NCI-H1092 treated with DMSO at 0.1 percent for 48 hours (cell line): Measurements from ENCODE around the gene DYRK3.
"Not testable (repeated sequence)": the region's sequence is repeated elsewhere in the genome, so short reads cannot be mapped to it uniquely, and the experiment has no call there.

Source experiments
- DNase-seq: peaks from one replicate; lab custom pipeline; 2025; lab: John Stamatoyannopoulos, UW

DYRK3 gene

GRCh38 chr1:206631085-206631509 lies 4.2 kb upstream of the DYRK3 start:
- peak; percentile 90 for DNase-seq

GRCh38 chr1:206633708-206634121 lies 1.6 kb upstream of the DYRK3 start:
- DNase-seq = no peak

- peak; percentile 89 for DNase-seq
Observed at GRCh38 chr1:206634365-206635079, 814 bp upstream of the DYRK3 start.

DNA sequence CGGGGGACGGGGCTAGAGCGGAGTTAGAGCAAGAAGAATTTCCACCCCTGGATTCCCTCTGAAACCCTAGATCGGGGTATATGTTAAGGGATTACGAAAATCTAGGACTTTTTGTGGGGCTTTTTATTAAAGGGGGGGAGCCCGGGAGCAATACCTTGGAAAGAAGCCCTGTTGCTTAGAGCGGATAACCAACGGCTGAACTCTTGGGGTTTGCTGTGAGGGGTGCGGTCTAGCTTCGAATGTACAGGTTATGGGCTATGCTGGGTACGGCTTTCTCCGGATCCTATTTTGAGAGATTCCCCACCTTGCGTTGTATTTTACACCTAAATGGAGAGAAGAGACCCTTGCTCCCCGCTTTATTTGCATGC lies 626 bp downstream of the DYRK3 start:
- DNase-seq = peak; percentile 65

- DNase-seq = no peak
Observed at GRCh38 chr1:206636671-206637070, 1.3 kb downstream of the DYRK3 start.

GRCh38 chr1:206637605-206638004 lies 2.3 kb downstream of the DYRK3 start:
- DNase-seq = no peak

GRCh38 chr1:206642074-206642473 lies 6.7 kb downstream of the DYRK3 start:
- not testable (repeated sequence) for DNase-seq

- DNase-seq = no peak
Observed at GRCh38 chr1:206643118-206643698, 7.9 kb downstream of the DYRK3 start.

- no peak for DNase-seq
Observed at GRCh38 chr1:206646504-206646903, 11.2 kb downstream of the DYRK3 start.

DNA sequence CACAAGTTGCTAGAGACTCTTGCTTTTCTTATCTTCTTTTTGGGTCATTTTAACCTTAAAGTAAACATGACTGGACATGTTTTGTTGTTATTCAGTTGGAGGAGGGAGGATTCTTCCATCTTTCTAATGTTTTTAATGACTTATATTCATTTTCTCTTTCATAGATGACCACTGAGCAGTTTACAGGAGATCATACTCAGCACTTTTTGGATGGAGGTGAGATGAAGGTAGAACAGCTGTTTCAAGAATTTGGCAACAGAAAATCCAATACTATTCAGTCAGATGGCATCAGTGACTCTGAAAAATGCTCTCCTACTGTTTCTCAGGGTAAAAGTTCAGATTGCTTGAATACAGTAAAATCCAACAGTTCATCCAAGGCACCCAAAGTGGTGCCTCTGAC lies 11.9 kb downstream of the DYRK3 start:
- DNase-seq = no peak

- DNase-seq = no peak
Observed at GRCh38 chr1:206649261-206649921, 14.1 kb downstream of the DYRK3 start.

GRCh38 chr1:206651014-206651413 lies 15.7 kb downstream of the DYRK3 start:
- no peak for DNase-seq

DNA sequence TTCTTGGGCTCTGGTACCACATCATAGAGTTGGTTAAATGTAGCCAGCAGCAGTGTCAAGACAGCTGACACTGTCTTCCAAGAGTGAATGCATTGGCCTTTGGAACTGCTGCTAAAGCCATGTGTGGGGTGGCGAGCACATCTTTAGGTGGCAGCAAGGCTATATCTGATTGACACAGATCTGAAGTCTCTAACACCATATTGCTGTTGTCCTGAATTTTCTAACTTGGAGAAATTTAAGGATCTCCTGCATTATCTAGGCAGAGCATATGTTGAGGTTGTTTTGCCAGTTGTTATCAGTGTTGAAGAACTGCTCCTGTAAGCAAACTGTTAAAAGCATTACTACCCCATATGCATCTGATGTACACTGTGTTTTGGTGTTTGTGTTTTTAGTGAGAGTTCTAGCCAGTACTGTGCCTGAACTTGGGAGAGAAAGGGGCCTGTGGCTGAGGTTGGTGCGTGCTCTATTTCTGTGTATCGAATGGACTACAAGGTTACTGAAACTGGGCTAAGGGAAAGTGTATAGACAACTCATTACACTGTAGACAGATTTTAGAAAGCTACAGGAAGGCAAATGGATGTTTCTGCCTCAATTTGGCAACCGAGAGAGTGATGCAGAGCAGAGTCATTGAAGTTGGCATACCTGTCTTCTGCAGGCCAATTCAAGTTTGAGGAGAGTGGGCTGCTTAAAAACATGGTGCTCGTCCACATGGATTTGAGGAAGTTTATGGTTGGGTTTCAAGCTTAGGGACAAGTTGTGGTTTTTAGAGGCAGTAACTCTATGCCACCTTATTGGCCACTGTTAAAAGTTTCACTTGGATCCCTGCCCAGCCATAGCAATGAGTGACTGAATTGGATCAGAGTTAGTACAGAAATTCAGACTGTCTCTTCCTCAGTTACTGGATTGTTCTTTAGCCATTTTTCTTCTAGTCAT lies 16.9 kb downstream of the DYRK3 start:
- DNase-seq = no peak

- no peak for DNase-seq
Observed at GRCh38 chr1:206653715-206654459, 18.6 kb downstream of the DYRK3 start.

DNA sequence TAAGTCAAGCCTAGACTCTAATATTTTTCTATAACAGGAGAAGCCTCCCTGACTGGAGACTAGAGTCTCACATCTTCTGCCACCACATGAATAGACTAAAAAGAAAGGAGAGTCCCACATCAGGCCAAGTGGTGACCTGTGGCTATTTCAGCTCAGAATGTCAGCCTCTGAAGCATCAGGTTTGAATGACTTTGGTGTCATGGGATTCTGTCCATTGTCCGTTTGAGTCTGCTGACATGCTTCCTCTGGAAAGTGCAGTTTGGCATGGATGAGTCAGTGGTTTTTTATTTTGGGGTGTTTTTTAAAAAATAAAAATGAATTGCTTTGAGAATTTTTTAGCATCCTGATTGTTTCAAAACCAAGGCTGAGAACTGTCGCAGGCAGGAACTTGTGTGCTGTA lies 19.5 kb downstream of the DYRK3 start:
- no peak for DNase-seq

DNA sequence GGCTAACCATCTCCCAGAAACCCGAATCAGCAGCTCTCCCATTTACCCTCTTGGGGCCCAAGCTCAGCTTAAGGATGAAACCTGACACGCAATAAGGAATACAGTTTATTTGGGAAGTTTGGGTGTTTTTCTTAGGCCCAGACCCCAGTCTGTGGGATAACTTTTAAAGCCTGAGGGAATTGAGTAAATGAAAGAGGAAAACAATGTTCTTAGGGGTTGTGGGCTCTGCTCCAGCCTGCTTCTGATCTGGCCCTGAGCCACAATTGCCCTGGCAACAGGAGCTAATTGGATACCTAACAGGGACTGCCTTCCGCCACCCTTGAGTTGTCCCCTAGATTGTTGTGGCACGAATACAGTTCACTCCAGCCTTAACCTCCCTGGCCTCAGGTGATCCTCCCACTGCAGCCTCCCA lies 20.1 kb downstream of the DYRK3 start:
- DNase-seq = peak; percentile 83

DNA sequence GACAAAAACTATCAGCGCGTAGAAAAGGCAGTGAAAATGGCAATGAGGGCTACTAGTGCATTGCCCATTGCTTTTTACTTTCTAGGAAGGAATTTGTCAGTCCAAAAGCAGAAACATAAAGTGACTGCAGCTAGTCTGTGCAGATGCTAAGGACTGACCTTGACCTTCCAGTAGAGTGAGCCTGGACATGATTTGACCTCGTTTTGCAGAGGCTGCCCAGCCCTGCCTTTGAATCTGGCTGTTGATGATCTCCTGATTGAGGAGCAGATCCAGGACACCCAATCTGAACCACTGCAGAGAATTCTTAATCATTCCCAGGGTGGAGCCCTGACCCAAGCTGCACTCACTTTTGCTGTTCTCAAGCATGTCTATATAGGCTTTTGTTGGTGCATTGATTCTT lies 21.6 kb downstream of the DYRK3 start:
- DNase-seq = no peak

DNA sequence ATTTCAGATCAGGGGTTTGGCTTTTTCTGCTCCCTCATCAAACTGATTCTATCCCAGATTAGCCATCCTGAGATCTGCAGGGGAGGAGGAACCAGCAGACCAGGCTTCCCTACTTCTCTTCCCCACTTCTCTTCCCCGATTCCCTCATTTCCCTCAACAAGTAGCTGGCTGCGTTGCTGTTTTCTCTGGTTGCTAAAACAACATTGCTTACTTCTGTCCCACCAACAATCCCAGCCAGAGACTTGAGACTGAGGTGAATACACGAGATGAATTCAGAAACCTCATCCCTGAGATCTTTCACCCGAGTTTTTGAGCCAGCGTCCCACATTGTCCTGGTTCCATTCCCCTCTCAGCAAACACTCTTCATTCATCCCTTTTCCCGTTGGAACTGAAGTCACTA lies 22.4 kb downstream of the DYRK3 start:
- DNase-seq = no peak

DNA sequence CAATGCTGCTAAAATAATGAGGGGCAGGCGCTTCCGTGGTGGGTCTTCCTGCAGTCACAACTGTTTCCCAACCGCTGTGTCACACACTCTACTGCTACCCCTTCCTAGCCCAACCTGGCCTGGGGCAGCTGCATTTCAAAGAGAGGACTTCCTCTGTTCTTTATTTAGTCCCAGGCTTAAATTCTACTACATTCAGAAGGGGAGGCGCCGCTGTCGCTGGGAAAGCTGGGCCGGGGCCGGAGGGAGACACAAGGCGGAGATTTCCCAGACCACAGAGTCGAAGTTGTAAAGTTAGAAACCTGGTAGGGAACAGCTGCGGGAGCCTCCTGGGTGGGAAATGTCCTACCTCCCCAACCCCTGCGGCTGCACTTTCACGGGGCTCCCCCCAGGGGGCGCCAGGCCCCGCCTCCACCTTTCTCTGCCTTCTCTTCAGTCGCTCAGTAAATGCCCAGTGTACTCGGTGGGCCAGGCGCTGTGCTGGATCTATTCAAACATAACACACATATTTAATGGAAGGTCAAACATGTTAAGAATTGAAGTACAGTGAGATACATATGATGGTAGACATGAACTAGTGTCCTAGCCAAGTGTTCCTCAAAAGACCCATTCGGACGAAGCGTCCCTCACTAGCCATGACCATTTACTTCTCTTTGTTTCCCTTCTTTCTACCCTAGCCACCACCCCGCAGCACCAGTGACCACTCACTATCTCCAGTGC lies 23.1 kb downstream of the DYRK3 start:
- DNase-seq = peak; percentile 57

- peak; percentile 70 for DNase-seq
Observed at GRCh38 chr1:206658981-206659273, 23.6 kb downstream of the DYRK3 start.

DNA sequence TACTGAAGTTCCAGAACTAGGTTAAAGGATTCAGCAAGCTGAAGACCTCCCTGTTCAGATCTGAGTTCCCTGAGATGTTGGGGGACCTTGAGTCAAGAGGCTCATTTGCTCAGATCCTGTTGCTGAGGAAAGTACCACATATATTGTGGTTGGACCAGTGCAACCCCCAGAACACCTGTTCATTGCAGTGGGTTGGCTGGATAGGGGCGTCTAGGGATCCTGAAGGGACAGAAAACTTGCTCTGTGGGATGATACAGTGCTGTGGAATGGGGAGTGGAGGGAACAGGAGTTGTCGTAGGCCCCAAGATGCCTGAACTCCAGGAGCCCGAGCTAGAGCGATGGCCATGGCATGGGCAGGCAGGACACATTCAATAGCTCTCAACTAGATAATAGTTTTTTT lies 24.8 kb downstream of the DYRK3 start:
- DNase-seq = no peak
